Retinal pigment epithelial cell (primary cell): ENCODE measurements around the gene ARHGAP44.

Experiments used
- DNase-seq: peaks from one replicate; pipeline ENCODE4 v3.0.0-alpha.2; 2010; ENCODE audit warnings: low read depth
- H3K4me3 ChIP-seq: 2 replicates; pipeline ENCODE4 v1.5.1; 2011; ENCODE audit warnings: mild to moderate bottlenecking, low read length, control low read depth, moderate library complexity
- TF ChIP-seq, protein P1 (sequence below): conservative IDR thresholded peaks from 2 replicates; pipeline ENCODE4 v1.5.1; 2011; ENCODE audit warnings: low read depth, low read length, control low read depth, inconsistent platforms

ARHGAP44 gene

GRCh38 chr17:13003454-13003851, 214.2 kb downstream of the ARHGAP44 start:
- TF ChIP-seq, protein P1, sequence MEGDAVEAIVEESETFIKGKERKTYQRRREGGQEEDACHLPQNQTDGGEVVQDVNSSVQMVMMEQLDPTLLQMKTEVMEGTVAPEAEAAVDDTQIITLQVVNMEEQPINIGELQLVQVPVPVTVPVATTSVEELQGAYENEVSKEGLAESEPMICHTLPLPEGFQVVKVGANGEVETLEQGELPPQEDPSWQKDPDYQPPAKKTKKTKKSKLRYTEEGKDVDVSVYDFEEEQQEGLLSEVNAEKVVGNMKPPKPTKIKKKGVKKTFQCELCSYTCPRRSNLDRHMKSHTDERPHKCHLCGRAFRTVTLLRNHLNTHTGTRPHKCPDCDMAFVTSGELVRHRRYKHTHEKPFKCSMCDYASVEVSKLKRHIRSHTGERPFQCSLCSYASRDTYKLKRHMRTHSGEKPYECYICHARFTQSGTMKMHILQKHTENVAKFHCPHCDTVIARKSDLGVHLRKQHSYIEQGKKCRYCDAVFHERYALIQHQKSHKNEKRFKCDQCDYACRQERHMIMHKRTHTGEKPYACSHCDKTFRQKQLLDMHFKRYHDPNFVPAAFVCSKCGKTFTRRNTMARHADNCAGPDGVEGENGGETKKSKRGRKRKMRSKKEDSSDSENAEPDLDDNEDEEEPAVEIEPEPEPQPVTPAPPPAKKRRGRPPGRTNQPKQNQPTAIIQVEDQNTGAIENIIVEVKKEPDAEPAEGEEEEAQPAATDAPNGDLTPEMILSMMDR: no peak
- no peak for DNase-seq
- H3K4me3 ChIP-seq: no peak overlapping the region

DNA sequence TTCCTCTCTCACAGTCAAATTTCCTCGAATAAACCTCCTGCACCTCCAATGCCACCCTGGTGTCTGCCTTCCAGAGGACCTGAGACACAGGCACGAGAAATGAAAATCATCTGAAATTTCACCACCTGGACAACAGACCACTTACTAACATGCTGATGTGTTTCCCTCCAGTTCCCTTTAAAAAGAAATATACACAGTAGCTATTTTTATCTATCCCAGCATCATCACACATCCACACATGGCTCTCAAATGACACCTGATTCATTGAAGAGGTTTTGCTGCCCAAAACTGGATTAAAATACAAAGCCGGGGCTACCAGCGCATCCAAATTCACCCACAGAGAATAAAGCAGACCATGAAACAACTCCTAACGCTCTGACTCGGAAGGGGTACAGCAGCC, 214.6 kb downstream of the ARHGAP44 start:
- no peak overlapping the region for H3K4me3 ChIP-seq
- DNase-seq: no peak
- TF ChIP-seq, protein P1: no peak

GRCh38 chr17:13004336-13004735, 215.0 kb downstream of the ARHGAP44 start:
- TF ChIP-seq, protein P1: no peak
- no peak overlapping the region for H3K4me3 ChIP-seq

DNA sequence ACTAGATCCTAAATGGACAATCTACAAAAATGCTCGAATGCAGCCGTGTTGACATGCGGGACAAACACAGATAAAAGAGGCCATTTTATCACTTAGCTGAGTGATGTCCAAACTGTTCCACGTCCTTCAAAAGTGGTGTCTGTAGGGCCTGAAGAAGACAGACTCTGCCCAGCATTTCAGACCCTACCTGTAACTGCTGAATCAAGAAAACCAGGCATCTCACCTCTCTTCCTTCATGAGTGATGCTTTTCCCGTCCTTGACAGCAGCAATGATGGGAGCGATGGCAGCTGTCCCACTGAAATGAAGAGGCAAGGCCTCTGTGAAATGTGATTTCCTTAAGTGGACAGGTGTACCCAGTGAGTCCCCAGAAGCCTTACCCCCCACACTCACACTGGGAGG, 216.2 kb downstream of the ARHGAP44 start:
- no peak overlapping the region for H3K4me3 ChIP-seq
- TF ChIP-seq, protein P1: no peak
- DNase-seq: no peak

More at GRCh38 chr17:13004336-13004735, 215.0 kb downstream of the ARHGAP44 start:
- no peak for DNase-seq

DNA sequence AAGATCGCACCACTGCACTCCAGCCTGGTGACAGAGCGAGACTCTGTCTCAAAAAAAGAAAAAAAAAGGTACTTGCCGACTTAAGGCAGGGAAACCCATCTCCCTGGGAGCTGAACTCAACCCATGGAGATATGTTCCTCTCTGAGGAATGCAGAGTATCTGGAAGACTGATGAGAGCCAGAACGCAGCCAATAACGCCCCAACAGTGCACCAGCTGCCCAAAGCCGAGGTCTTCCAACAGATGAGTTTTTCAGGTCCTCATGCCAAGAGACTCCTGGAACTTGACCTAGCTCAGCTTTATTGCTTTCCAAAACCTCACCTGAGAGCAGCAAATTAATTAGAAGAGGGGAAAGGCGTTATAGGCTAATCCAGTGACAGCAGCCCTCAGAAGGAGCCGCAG, 219.2 kb downstream of the ARHGAP44 start:
- TF ChIP-seq, protein P1: no peak
- no peak for DNase-seq
- no peak overlapping the region for H3K4me3 ChIP-seq

DNA sequence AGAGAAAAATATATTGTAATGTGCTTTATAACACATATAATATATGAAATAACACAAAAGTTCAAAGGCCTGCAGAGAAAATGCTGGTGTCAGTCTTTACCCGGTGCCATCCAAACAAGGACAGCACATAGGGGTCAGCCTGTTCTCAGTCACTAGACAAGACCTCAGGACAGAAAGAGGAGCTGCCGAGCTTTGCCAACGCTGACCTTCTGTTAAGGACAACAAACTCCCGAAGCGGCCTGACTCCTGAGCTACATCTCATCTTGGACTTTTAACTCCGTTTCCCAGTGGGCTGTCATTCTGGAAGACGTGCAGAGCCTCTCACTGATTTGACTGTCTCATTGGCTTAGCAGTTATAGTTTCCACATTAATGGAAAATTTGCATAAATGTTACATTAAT, 221.7 kb downstream of the ARHGAP44 start:
- no peak for DNase-seq
- H3K4me3 ChIP-seq: no peak overlapping the region
- TF ChIP-seq, protein P1: no peak

DNA sequence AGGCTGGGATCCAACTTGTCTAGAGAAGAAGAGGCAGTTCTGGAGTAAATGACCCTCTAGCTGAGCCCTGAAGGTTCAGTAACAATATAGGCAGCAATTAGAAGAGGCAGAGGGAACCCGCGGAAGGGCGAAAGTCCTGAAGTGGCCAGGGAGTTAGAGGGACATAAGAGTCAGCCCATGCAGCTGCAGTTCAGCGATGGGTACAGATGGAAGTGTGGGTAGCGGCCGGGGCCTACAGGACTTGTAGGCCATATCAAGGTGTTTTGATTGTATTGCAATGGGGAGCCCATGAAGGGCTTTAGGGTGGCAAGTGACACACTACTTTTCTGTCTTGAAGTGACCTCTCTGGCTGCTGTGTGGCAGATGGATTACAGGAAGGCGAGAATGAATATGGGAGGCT, 225.5 kb downstream of the ARHGAP44 start:
- H3K4me3 ChIP-seq: no peak overlapping the region
- TF ChIP-seq, protein P1: no peak
- DNase-seq: no peak
